HFFc6 (cell line): Measurements from ENCODE around the gene TGM4. TPM values are rescaled to one million over a fixed set of nuclear protein-coding genes. Genes with fewer than 3 reads are reported as not detected.

Experiments used
- DNase-seq: peaks from one replicate; pipeline ENCODE4 v3.0.0-alpha.2; 2018
- H3K27ac Mint-ChIP-seq: 2 replicates; pipeline ENCODE4 v1.8.0; 2020; ENCODE audit warnings: mild to moderate bottlenecking, mixed read lengths
- H3K27me3 Mint-ChIP-seq: 2 replicates; pipeline ENCODE4 v1.8.0; 2021; ENCODE audit warnings: mild to moderate bottlenecking, moderate library complexity, mixed read lengths; ENCODE audit not compliant: insufficient read depth
- H3K36me3 Mint-ChIP-seq: 2 replicates; pipeline ENCODE4 v1.8.0; 2021; ENCODE audit warnings: low read depth, mixed read lengths
- H3K4me1 Mint-ChIP-seq: 2 replicates; pipeline ENCODE4 v1.8.0; 2020; ENCODE audit warnings: low read depth, mixed read lengths
- H3K4me3 Mint-ChIP-seq: 2 replicates; pipeline ENCODE4 v1.8.0; 2020; ENCODE audit warnings: mild to moderate bottlenecking, moderate library complexity, mixed read lengths
- H3K9me3 Mint-ChIP-seq: 2 replicates; pipeline ENCODE4 v1.8.0; 2020; ENCODE audit warnings: mild to moderate bottlenecking, mixed read lengths
- CTCF ChIP-seq: fragments of 200-600 bp; sonication (generic); IDR thresholded peaks from 2 replicates; pipeline ENCODE4 v1.5.0; 2021; ENCODE audit warnings: antibody characterized with exemption, mild to moderate bottlenecking
- total RNA-seq, 6 experiments: library from RNA; stranded (reverse); fragmentation: NEBNext Ultra II Directional; extraction: Animal tissue kit (Norgen Biotek cat#: 25700); gene quantifications; 2 replicates in 1 of 6; 3 replicates in 5 of 6; pipeline ENCODE4 v1.2.3, GENCODE V29; 2021

Gene TGM4
- total RNA-seq, 6 experiments from 2014 or later = not detected

GRCh38 chr3:44918581-44918980 is 44.2 kb downstream of the TGM4 start:
- Mint-ChIP-seq H3K27me3 (peaks cover 2% of the 10 kb centered on the region; the same call in 1 of the 2 replicates), H3K36me3 (0 out of 2 replicates have a peak, but pooled peaks cover 5% of the 10 kb centered on the region), H3K9me3 (no peaks in the 10 kb centered on the region), H3K4me3 (no peak overlapping the region), H3K27ac (no peak overlapping the region), H3K4me1 (peaks cover 5% of the 10 kb centered on the region)
- no peak for TF ChIP-seq CTCF
- no peak for DNase-seq

GRCh38 chr3:44920081-44920480 is 45.7 kb downstream of the TGM4 start:
- no peak for TF ChIP-seq CTCF
- no peak overlapping the region for H3K27ac Mint-ChIP-seq
- H3K4me1 Mint-ChIP-seq = peaks cover 16% of the 10 kb centered on the region
- H3K27me3 Mint-ChIP-seq = no peaks in the 10 kb centered on the region
- no peak for DNase-seq
- no peak overlapping the region for H3K4me3 Mint-ChIP-seq
- H3K36me3 Mint-ChIP-seq = 0 out of 2 replicates have a peak, but pooled peaks cover 5% of the 10 kb centered on the region
- H3K9me3 Mint-ChIP-seq = no peaks in the 10 kb centered on the region

- TF ChIP-seq CTCF = no peak
- H3K9me3 Mint-ChIP-seq = no peaks in the 10 kb centered on the region
- peak overlapping the region; percentile 81 for H3K27ac Mint-ChIP-seq
- peak overlapping the region; percentile 17 for H3K4me3 Mint-ChIP-seq
- peaks cover 27% of the 10 kb centered on the region for H3K4me1 Mint-ChIP-seq
- H3K36me3 Mint-ChIP-seq = 0 out of 2 replicates have a peak, but pooled peaks cover 5% of the 10 kb centered on the region
- peak; percentile 61 for DNase-seq
- H3K27me3 Mint-ChIP-seq = no peaks in the 10 kb centered on the region; the same call in 1 of the 2 replicates
Measured at GRCh38 chr3:44923632-44924456, 49.4 kb downstream of the TGM4 start.

- peaks cover 27% of the 10 kb centered on the region for H3K4me1 Mint-ChIP-seq
- H3K9me3 Mint-ChIP-seq = no peaks in the 10 kb centered on the region
- DNase-seq = no peak
- H3K4me3 Mint-ChIP-seq = no peak overlapping the region; the same call in 1 of the 2 replicates
- TF ChIP-seq CTCF = peak; percentile 34; the same call in 1 of the 2 replicates
- 0 out of 2 replicates have a peak, but pooled peaks cover 5% of the 10 kb centered on the region for H3K36me3 Mint-ChIP-seq
- peak overlapping the region; percentile 81 for H3K27ac Mint-ChIP-seq
- H3K27me3 Mint-ChIP-seq = no peaks in the 10 kb centered on the region; the same call in 1 of the 2 replicates
Measured at GRCh38 chr3:44924457-44925084, 50.2 kb downstream of the TGM4 start.

GRCh38 chr3:44926172-44926571 is 51.8 kb downstream of the TGM4 start:
- H3K4me1 Mint-ChIP-seq = peaks cover 27% of the 10 kb centered on the region
- no peak for DNase-seq
- no peak overlapping the region for H3K4me3 Mint-ChIP-seq
- H3K36me3 Mint-ChIP-seq = 0 out of 2 replicates have a peak, but pooled peaks cover 4% of the 10 kb centered on the region
- no peaks in the 10 kb centered on the region for H3K9me3 Mint-ChIP-seq
- H3K27me3 Mint-ChIP-seq = no peaks in the 10 kb centered on the region; the same call in 1 of the 2 replicates
- TF ChIP-seq CTCF = peak; percentile 34; the same call in 1 of the 2 replicates
- H3K27ac Mint-ChIP-seq = no peak overlapping the region
